Peyer's patch (tissue), 4 donors: ENCODE data around the gene POLE4.

Source experiments
- POLR2A ChIP-seq, 2 donors: fragments of 450-650 bp; IDR thresholded peaks; one replicate each; pipeline ENCODE4 v1.5.1; 2017; ENCODE audit warnings: antibody characterized with exemption in 2 of 2, mild to moderate bottlenecking in 2 of 2, moderate library complexity in 2 of 2
- TF ChIP-seq, protein P1 (sequence below), 6 experiments: fragments of 450-650 bp in 4 of 6; fragments of 200-600 bp in 2 of 6; sonication (generic) in 1 of 6; IDR thresholded peaks; one replicate each; pipeline ENCODE4 v1.5.1; 2017 to 2019; ENCODE audit warnings: antibody characterized with exemption in 6 of 6, mild to moderate bottlenecking in 3 of 6, moderate library complexity in 1 of 6

DNA sequence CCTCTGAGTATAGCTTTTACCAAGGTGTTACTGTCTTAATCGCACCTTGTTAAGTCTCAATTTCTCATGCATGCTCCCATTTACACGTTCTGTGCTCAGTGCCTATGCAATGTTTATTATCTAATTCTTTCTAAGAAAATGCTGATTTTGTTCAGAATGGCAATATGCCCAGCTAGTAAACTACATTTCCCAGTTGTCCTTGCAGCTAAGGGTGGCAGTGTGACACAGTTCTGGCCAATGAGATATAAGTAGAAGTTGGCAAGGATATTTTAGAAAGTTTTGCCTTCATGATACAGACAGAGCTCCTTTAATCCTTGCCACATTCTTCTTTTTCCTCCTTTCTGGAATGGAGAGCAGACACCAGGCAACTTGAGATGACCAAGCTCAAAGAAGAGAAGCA is 45.3 kb downstream of the POLE4 start:
- TF ChIP-seq, protein P1, sequence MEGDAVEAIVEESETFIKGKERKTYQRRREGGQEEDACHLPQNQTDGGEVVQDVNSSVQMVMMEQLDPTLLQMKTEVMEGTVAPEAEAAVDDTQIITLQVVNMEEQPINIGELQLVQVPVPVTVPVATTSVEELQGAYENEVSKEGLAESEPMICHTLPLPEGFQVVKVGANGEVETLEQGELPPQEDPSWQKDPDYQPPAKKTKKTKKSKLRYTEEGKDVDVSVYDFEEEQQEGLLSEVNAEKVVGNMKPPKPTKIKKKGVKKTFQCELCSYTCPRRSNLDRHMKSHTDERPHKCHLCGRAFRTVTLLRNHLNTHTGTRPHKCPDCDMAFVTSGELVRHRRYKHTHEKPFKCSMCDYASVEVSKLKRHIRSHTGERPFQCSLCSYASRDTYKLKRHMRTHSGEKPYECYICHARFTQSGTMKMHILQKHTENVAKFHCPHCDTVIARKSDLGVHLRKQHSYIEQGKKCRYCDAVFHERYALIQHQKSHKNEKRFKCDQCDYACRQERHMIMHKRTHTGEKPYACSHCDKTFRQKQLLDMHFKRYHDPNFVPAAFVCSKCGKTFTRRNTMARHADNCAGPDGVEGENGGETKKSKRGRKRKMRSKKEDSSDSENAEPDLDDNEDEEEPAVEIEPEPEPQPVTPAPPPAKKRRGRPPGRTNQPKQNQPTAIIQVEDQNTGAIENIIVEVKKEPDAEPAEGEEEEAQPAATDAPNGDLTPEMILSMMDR (IDR thresholded peaks at IDR 0.05) = no peak
- TF ChIP-seq POLR2A (IDR thresholded peaks at IDR 0.05) = no peak
